HL-60 (cell line): ENCODE measurements around the gene SCAMP2.

Experiments used
- GABPA ChIP-seq: IDR thresholded peaks from 2 replicates; pipeline ENCODE4 v1.6.1; 2012; ENCODE audit warnings: low read depth
- POLR2AphosphoS5 ChIP-seq: IDR thresholded peaks from 2 replicates; pipeline ENCODE4 v1.6.1; 2012; ENCODE audit warnings: low read depth
- TF ChIP-seq, protein P1 (sequence below): IDR thresholded peaks from one replicate; pipeline ENCODE4 v1.5.1; 2011; ENCODE audit warnings: low read length, control low read depth, inconsistent platforms; ENCODE audit not compliant: insufficient read depth

DNA sequence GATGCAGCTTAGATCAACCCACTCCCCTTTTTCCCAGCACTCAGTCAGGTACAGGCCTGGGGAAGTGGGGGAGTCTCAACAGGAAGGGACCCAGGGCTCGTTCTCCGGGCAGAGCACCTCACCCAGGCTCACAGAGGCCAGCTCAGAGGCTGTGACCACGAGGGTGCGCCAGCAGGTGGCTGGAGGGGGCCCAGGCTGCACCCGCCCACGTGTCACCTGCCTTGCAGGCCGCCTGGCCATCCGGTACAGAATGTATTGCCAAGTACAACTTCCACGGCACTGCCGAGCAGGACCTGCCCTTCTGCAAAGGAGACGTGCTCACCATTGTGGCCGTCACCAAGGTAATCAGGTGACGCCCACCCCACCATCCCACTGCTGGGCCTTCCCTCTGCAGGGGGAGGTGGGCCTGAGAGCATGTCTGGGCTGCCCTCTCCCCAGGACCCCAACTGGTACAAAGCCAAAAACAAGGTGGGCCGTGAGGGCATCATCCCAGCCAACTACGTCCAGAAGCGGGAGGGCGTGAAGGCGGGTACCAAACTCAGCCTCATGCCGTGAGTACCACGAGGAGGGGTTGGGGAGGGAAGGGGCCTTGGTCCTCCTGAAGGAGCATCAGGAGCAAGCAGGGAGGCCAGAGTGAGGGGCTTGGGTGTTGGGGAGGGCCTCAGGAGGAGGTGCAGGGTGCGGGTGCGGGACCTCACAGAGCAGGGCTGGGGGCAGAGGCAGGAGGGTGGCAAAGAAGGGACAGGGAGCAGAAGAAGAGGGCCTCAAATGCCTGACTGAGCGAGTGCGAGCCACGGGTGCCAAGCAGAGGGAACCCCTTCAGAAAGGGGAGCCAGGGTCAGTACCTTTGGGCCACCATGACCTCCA lies 74.5 kb downstream of the SCAMP2 start:
- TF ChIP-seq, protein P1, sequence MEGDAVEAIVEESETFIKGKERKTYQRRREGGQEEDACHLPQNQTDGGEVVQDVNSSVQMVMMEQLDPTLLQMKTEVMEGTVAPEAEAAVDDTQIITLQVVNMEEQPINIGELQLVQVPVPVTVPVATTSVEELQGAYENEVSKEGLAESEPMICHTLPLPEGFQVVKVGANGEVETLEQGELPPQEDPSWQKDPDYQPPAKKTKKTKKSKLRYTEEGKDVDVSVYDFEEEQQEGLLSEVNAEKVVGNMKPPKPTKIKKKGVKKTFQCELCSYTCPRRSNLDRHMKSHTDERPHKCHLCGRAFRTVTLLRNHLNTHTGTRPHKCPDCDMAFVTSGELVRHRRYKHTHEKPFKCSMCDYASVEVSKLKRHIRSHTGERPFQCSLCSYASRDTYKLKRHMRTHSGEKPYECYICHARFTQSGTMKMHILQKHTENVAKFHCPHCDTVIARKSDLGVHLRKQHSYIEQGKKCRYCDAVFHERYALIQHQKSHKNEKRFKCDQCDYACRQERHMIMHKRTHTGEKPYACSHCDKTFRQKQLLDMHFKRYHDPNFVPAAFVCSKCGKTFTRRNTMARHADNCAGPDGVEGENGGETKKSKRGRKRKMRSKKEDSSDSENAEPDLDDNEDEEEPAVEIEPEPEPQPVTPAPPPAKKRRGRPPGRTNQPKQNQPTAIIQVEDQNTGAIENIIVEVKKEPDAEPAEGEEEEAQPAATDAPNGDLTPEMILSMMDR = no peak
- TF ChIP-seq GABPA (no peak), POLR2AphosphoS5 (0 out of 2 replicates have a peak, but pooled peaks have one; percentile 16)
